NCI-H345 treated with DMSO at 0.1 percent for 48 hours (cell line): ENCODE data around the gene C11orf24.

Experiments used
- DNase-seq: peaks from one replicate; lab custom pipeline; 2025; ENCODE audit not compliant: unreplicated experiment; lab: John Stamatoyannopoulos, UW

Gene C11orf24

DNA sequence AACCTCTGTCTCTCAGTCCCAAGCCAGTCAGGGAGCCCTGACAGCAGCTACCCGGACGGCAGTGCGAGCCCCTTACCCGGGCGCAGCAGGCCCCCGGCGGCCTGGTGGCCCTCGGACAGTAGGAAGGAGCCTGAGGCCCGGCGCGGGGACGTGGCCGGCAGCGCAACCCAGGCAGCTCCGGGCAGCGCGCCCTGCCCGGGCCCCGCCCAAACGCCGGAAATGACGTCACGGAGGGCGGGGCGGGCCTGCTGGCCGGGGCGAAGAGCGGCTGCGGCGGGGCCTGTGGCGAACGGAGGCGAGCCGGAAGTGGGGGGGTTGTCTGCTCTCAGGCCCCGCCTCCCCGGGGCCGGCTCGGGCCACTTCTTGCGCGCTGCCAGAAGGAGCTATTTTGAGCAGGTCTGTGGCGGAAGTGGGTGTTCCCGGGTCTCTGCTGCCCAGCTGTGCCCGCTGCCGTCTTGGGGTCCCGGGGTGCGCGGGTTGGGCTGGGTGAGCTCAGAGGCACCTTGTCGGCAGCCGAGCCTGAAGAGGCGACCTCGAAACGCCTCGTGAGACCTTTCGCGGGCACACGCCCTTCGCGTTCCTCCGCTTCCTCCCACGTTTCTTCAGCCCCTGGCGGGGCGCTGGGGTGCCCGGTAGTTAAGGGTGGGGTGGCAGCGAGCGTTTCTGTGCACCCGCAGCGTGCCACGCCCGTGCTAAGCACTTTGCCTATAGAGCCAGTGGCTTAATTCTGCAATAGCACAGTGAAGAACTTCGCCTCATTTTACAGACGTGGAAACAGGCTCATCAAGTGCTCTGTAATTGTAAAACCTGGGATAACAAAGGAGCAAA is at the start of gene C11orf24:
Gene C11orf24, minus strand, starts transcription at position 193 of the 828 bp plus-strand sequence. CDS start 8,206 bp downstream, outside the sequence.
- peak; percentile 93 for DNase-seq

DNA sequence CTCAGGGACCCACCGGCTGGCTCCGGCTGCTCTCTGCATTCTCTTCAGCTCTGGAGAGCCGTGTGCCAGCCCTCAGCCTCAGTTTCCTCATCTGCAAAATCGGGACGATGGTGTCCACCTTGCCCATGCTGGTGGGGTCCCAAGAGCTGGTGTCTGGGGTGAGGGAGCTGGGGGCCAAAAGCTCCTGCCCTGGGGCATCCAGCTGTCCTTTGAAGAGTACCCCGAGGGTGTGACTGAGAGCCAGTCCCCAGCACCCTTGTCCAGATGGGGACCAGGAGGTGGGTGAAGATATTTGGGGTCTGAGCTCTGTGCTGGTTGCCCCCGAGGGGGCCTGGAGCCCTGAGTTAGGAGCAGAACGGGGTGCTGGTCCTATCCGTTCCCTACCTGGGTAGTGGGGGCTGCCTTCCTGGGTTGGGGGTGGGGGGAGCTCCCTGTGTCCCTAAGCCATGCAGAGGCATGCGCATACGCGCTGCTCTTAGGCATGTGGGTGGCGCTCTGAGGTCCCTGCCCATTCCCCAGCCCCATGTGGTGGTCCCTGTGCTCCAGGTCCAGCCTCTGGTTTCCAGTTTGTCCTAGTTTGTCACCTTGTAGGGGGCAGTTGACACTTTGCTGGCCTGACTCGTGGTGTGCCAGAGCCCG is 45.5 kb upstream of the C11orf24 start:
- DNase-seq: no peak

DNA sequence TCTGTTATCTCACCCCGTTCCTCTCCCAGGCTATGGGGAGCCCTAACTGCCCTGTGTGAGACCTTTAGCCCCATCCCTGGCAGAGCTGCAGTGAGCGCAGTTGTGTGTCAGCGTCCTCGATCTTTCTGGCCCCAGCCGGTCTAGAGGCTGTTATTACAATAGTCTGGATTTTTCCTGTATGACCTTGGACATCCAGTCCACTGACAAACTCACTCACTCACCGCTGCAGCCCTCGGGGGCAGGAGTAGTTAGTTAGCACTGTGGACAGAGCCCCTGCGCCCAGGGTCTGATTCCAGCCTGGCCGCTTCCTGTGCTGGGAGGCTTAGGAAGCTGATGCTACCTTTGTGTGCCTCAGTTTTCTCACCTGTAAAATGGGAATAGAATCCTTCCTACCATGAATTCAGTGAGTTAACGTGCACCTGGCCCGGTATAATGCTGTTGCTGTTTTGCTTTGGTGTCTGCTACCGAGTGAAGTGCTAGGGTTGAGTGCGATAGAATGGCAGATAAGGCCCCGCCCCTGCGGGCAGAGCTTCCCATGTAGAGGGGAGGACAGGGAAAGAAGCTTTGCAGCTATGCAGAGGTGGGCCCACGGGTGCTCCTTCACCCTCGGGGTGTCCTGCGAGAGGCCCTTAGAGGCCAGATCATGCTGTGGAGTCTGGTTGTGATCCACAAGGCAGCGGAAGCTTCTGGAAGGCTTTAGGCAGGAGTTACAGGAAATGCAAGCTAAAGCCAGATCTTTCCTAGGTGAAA is 43.6 kb upstream of the C11orf24 start:
- DNase-seq: no peak

DNA sequence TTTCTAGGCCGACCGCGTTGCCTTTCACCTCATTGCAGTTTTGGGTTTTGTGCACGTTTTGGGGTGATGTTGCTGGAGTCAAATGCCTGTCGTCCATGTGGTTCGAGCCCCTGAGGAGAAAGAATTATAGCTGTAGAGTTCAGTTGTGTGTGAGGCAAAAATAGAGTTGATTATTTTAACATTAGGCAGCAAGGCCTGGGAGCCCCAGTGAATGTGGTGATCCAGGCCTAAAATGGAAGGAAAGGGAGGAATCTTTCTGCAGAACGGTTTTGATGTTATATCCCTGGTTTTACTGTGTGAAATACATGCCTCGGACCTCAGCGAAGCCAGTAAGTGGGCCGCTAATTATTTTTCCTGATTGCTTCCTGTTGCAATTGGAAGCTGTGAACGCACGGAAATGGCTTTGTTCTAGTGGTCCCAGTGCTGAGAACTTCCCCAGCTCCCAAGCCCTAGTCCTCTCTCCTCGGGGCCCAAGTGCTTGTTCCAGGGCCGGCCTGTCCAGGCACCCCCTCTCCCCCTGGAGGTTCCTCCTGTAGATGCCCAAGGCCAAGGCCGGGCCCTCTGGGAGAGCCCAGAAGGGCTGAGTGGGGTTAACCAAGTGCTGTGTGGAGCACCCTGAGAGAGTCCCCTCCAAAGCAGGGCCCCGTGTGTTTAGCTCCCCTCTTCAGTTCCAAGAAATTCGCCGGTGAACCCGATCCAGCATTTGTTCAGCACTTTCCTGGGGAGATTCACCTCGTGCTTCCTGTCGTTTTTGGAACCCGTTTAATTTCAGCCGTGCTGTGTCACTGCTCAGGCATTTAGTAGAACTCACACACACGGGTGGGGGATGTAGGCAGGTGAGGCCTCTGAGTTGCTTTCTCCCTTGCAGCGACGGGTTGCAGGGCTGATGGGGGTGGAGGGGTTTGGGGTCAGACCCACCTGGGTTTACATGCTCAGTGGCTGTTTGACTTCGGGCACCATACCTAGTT is 42.7 kb upstream of the C11orf24 start:
- no peak for DNase-seq

DNA sequence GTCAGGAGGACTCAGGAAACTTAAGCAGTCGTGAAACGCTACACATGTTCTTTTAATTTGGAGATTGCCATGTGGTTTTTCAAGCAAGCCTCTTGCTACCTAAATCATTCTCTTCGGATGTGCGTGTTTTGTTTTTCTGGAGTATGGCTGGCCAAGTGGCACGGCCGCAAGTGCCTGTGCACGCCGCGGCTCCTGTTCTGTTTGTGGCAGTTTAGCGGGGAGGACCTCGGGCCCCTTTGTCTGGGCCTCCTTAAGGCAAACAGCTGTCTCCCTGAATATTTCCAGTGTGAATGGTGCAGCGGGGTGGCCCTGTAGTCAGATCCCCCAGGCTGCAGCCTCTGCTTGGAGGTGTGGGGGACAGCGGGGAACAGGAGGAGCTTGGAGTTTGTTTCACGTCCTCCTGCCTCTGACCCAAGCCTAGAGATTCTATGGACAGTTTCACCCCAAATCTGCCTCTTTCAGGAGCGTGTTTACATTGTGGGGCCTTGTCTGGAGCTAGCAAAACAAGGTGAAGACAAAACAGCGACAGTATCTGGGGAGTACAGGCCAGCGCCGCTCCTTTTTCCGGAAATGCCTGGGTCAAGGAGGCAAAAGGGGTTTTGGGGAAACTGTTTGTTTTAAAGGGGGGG is 41.9 kb upstream of the C11orf24 start:
- DNase-seq: no peak

DNA sequence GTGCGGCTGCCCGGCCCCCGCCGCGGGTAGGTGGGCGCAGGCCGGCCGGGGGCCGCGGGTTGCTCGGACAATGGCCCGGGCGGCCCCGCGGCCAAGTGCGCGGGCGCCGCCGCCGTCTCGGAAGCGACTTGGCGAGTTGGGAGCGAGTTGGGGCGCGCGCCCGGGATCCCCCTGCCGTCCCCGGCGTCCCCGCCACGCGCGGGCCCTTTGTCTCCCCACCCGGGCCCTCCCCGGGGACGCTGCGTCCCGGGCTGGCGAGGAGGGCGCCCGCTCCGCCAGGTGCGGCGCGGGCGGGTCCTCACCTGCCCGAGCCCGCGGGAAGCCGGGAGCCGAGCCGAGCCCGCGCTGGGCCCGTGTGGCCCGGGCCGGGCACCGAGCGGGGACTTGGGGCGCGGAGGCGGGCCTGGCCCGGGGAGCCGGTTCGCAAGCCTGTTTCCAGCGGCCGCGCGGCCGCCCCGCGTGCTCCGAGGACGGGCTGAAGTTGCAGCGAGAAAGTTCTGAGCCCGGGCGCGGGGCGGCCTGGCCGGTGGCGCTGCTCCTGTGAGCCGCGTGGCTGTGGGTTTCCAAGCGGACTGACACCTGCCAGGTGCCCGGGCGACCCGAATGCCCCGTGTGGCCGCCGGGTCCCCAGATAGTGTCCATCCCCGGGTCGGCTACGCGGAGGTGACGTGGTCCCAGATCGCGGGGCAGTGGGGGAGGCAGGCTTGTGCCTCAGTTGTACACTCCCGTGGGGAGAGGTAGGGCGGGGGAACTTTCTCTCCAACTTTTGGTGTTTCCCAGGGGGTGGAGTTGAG is 41.2 kb upstream of the C11orf24 start:
- no peak for DNase-seq

DNA sequence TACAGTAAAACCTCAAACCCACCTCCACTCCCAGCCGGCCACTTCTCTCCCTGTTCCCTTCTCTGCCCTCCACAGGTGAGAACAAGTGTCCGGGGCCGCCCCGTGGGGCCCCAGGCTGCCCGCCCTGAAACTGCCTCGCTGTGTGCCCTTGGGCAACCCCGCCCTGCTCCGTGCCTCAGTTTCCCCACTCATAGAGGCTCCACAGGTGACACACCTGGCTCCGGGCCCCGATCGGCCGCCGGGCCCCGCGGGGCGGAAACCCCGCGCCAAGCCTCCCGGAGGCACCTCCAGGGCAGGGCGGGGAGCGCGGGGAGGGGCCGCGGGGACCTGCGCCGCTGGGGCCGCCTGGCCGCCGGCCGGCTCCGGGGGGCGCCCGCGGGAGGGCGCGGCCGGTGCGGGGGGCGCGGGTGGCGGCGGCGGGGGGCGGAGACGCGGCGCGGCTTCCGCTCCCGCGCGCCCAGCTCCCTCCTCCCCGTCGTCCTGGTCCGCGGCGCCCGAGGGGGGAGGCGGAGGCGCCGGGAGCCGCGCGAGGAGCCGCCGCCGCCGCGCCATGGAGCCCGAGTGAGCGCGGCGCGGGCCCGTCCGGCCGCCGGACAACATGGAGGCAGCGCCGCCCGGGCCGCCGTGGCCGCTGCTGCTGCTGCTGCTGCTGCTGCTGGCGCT is 40.5 kb upstream of the C11orf24 start, which contains the start of gene LRP5:
Gene LRP5, plus strand, starts transcription at position 475 of the 663 bp plus-strand sequence. Its CDS starts 124 bp downstream, at position 599.
- DNase-seq: no peak

DNA sequence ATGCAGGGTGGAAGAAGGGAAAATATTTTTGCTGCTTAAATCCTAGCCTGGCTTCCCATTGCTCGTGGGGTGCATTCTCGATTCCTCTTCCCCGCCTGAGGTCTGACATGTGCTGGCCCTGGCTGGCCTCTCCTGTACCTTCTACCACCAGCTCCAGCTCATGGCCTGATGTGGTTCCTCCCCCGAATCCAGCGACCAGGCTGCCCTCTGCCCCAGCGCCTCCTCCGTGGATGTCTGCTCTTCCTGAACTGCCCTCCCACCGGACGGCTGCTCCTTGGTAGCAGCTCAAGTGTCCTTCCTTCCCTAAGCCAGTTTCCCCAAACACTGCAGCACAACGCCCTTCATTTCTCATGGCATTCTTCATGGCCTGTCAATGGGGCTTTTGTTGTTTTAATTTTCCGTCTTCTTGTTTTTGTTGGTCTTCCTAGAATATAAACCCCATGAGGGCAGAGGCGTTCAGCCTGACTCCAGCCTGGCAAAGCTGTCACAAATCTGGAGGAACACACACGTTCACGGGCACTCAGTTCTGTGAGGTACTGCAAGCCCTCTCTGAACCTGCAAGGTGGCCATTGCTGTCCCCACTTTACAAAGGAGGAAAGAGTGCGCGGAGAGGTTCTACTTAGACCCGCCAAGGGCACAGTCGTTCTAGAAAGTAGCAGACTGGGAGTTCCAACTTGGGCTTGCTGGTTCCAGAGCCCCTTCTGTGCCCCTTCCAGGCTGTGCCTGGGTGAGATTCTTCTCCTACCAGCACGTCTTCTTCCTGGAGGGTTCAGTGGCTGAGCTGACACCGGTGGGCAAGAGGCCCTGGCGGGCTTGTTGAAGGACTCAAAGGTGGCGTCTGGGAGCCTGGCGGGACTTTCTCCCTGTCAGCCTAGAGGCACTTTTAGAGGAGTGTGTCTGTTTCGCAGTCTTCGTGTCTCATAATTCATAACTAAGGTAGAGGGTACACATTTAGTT is 39.7 kb upstream of the C11orf24 start:
- DNase-seq: no peak

DNA sequence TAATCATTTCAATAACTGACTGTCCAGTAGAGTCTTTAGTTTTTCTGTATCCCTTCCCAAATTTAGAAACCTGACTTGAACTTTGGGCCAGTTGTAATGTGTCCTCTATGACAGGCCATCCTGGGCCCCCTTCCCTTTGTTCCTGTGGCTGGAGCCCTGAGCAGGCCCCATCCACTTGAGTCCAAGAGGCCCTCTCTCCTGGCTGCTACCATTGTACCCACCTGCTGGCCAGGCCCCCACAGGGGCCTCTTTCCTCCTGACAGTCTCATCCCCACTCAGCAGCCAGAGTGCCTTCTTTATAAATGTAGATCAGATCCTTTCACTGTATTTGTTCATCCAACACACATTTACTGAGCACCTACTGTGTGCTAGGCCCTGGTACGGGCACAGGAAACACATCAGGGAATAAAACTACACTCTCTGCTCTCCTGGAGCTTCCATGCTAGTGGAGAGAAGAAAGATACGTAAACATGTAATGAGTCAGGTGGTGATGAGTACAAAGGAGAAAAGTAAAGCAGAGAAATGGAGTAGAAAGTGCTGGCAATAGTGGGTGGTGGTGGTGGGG is 37.9 kb upstream of the C11orf24 start:
- no peak for DNase-seq

DNA sequence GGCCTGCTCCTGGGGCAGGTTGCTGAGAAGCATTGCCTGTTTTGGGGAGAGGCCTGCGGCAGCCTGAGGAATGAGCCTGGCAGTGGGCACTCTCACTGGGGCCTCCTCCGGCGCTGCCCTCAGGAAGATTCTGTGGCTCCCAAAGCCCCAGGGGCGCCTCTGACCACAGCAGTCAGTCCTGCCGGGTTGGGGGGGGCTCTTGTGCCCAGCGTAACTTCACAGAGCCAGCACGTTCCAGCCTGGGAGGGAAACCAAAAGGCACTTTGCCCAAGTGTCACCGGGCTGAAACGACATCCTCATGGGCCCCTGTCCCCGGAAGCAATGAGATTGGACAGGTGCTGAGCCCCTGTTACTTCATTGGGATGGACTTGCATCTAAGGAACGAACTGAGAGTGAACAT is 36.3 kb upstream of the C11orf24 start:
- DNase-seq: no peak

DNA sequence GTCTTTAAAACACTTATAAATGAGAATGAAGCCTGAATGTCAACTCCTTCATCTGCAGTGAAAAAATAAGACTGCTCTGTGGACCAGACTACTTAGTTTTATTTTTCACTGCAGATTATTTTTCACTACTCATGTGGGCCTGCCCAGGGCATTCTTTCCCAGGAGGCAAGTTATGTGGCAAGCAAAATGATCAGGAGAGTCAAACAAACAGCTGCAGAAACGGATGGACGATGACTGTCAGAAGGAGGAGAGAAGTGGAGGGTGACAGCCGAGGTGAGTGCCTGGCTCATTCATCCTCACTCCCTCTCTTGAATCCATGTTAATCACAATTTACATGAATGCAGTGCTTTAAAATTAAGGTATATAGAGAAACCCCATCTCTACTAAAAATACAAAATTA is 34.9 kb upstream of the C11orf24 start:
- DNase-seq: no peak

DNA sequence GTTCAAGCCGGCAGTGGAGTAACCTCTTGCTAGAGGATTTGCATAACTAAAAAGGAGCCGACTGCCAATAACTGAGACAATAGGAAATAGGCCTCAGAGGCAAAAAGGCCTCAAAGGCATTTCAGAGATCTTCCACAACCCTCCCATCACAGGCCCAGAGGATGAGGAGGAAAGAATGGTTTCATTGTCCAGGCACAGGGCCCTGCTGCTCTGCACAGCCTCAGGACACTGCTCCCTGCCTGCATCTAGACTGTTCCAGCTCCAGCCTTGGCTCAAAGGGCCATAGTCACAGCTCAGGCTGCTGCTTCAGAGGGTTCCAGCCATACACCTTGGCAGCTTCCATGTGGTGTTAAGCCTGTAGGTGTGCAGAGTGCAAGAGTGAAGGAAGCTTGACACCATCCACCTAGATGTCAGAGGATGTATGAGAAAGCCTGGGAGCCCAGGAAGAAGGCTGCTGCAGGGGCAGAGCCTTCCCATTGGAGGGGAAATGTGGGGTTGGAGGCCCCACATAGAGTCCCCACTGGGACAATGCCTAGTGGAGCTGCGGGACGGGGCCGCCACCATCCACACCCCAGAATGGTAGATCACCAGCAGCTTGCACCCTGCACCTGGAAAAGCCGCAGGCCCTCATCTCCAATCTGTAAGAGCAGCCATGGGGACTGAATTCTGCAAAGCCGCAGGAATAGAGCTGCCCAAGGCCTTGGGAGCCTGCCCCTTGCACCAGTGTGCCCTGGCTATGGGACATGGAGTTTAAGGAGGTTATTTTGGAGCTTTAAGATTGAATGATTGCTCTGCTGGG is 32.4 kb upstream of the C11orf24 start:
- no peak for DNase-seq

DNA sequence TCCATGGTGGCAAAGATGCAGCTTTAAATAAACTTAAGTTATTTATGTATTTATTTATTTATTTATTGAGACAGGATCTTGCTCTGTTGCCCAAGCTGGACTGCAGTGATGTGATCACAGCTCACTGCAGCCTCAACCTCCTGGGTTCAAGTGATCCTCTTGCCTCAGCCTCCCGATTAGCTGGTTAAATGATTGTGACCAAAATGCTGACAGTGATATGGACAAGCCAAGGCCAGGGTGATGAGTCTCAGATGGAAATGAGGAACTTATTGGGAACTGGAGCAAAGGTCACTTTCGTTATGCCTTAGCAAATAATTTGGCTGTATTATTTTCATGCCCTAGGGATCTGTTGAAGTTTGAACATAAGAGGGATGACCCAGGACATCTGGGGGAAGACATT is 31.3 kb upstream of the C11orf24 start:
- no peak for DNase-seq

DNA sequence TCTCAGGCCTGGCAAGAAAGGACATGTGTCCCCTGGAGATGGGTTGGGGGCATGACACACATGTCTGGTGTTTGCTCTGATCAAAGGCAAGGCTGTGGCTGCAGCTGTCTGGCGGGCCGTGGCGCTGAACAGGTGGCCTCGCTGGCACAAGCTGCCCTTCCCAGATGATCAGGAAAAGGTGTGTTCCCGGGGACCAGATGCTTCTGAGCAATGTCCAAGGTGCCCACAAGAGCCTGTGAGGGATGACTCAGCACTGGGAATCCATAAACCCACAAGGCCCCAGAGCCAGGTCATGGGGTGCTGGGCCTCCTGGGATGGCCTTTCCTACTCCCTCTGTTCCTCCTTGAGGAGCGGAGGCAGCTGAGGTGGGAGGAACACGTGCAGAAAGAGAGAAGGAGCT is 30.9 kb upstream of the C11orf24 start:
- no peak for DNase-seq

DNA sequence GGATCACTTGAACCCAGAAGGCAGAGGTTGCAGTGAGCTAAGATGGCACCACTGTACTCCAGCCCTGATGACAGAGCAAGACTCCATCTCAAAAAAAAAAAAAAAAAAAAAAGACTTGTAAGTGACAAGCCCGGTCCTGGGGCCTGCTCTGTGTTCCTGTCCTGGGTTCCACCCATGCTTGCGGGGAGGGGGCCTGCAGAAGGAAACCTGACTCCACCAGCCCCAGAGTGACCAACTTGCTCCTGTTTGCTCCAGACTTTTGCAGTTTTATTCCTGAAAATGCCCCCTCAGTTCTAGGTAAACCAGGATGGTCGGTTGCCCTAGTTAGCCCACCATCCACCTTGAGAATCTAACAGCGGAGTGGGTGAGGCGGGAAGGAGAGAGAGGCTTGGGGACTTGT is 30.5 kb upstream of the C11orf24 start:
- DNase-seq: no peak

DNA sequence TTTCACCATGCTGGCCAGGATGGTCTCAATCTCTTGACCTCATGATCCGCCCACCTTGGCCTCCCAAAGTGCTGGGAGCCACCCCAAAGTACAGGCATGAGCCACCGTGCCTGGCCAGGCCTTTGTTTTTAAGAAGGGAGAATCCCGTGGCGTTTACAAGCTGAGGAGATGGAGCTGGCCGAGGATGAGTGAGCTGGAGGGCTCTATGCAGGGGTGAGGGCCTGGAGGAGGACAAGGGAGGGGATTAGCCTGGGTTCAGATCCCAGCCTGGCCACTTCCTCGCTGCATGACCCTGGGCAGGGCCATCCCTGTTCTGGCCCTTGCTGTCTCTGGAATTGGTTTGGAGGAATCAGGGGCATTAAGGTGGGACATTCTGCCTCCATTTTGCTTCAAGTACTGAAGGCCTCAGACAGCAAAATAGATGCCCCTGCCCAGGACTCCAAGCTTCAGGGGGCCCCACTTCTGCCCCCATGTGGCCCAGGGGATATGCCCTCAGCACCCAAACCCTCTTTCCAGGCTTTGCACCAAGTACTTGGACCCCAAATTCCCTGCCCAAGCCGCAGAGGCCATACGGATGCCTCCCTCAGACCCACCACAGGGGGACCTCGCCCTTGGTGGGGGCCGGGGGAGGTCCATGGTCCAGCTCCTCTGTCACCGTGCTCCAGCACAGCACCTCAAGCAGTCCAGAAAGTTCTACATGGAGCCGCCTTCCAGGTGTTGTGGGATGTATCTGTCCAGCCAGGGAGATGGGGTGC is 28.5 kb upstream of the C11orf24 start:
- DNase-seq: no peak
